ENCODE results near the gene ARHGEF18.

The ARHGEF18 gene

GRCh38 chr19:7349961-7350711 is 1.4 kb downstream of the ARHGEF18 start:
- no peak for TF ChIP-seq CTCF (IDR thresholded peaks at IDR 0.05; ENCODE audit: extremely low read depth, missing control alignments)
- peak; percentile 12 for DNase-seq (ENCODE audit: low spot score)

- DNase-seq (ENCODE audit: low spot score), result no peak
- no peak for TF ChIP-seq CTCF (IDR thresholded peaks at IDR 0.05; ENCODE audit: extremely low read depth, missing control alignments)
Observed at GRCh38 chr19:7351861-7352260, 3.1 kb downstream of the ARHGEF18 start.

- DNase-seq (ENCODE audit: low spot score), result no peak
Observed at GRCh38 chr19:7355151-7355820, 6.5 kb downstream of the ARHGEF18 start.

GRCh38 chr19:7355871-7356270 is 7.1 kb downstream of the ARHGEF18 start:
- TF ChIP-seq CTCF (IDR thresholded peaks at IDR 0.05; ENCODE audit: extremely low read depth, missing control alignments), result no peak
- no peak for DNase-seq (ENCODE audit: low spot score)

More at GRCh38 chr19:7355151-7355820, 6.5 kb downstream of the ARHGEF18 start:
- TF ChIP-seq CTCF (IDR thresholded peaks at IDR 0.05; ENCODE audit: extremely low read depth, missing control alignments), result no peak

GRCh38 chr19:7356899-7357627 is 8.3 kb downstream of the ARHGEF18 start:
- TF ChIP-seq CTCF (IDR thresholded peaks at IDR 0.05; ENCODE audit: extremely low read depth, missing control alignments), result no peak
- no peak for DNase-seq (ENCODE audit: low spot score)

- no peak for TF ChIP-seq CTCF (IDR thresholded peaks at IDR 0.05; ENCODE audit: extremely low read depth, missing control alignments)
- no peak for DNase-seq (ENCODE audit: low spot score)
Observed at GRCh38 chr19:7358102-7358597, 9.4 kb downstream of the ARHGEF18 start.

Measured in GM20000 (cell line).